Nephron progenitor cell (in vitro differentiated cells): ENCODE results near the gene LAMTOR1.

Source experiments
- DNase-seq: peaks from one replicate; pipeline ENCODE4 v3.0.0; 2021
- H3K27ac Mint-ChIP-seq: 2 replicates; pipeline ENCODE4 v1.8.0; 2021; ENCODE audit warnings: mild to moderate bottlenecking, moderate library complexity, mixed read lengths
- H3K27me3 Mint-ChIP-seq: 2 replicates; pipeline ENCODE4 v1.8.0; 2021; ENCODE audit warnings: mild to moderate bottlenecking, low read depth, mixed read lengths; ENCODE audit not compliant: poor library complexity
- H3K36me3 Mint-ChIP-seq: 2 replicates; pipeline ENCODE4 v1.8.0; 2021; ENCODE audit warnings: low read depth, mixed read lengths
- H3K4me1 Mint-ChIP-seq: 2 replicates; pipeline ENCODE4 v1.8.0; 2021; ENCODE audit warnings: mixed read lengths
- H3K4me3 Mint-ChIP-seq: 2 replicates; pipeline ENCODE4 v1.8.0; 2021; ENCODE audit warnings: mild to moderate bottlenecking, moderate library complexity, mixed read lengths
- H3K9me3 Mint-ChIP-seq: 2 replicates; pipeline ENCODE4 v1.8.0; 2021; ENCODE audit warnings: mild to moderate bottlenecking, moderate library complexity, mixed read lengths
- TF ChIP-seq, protein P1 (sequence below): fragments of 200-600 bp; sonication (generic); IDR thresholded peaks from 2 replicates; pipeline ENCODE4 v1.5.0; 2021; ENCODE audit warnings: antibody characterized with exemption

LAMTOR1 gene

GRCh38 chr11:72048766-72049460, 54.2 kb downstream of the LAMTOR1 start:
- Mint-ChIP-seq H3K4me1 (peaks cover 29% of the 10 kb centered on the region), H3K27me3 (no peaks in the 10 kb centered on the region), H3K4me3 (no peak overlapping the region), H3K36me3 (peaks cover 12% of the 10 kb centered on the region), H3K9me3 (no peaks in the 10 kb centered on the region), H3K27ac (peak overlapping the region; percentile 92)
- DNase-seq, result no peak
- TF ChIP-seq, protein P1, sequence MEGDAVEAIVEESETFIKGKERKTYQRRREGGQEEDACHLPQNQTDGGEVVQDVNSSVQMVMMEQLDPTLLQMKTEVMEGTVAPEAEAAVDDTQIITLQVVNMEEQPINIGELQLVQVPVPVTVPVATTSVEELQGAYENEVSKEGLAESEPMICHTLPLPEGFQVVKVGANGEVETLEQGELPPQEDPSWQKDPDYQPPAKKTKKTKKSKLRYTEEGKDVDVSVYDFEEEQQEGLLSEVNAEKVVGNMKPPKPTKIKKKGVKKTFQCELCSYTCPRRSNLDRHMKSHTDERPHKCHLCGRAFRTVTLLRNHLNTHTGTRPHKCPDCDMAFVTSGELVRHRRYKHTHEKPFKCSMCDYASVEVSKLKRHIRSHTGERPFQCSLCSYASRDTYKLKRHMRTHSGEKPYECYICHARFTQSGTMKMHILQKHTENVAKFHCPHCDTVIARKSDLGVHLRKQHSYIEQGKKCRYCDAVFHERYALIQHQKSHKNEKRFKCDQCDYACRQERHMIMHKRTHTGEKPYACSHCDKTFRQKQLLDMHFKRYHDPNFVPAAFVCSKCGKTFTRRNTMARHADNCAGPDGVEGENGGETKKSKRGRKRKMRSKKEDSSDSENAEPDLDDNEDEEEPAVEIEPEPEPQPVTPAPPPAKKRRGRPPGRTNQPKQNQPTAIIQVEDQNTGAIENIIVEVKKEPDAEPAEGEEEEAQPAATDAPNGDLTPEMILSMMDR, result no peak
